Breast epithelium (tissue), 4 donors: Measurements from ENCODE around the gene COA8. TPM values are rescaled to one million over a fixed set of nuclear protein-coding genes. Genes with fewer than 3 reads are reported as not detected.

Source experiments
- DNase-seq, 2 donors: peaks; one replicate each; pipeline ENCODE4 v3.0.0-alpha.2; 2019; ENCODE audit warnings: low spot score in 2 of 2
- H3K27ac ChIP-seq, 2 donors: fragments of 200-600 bp; sonication (generic) in 1 of 2; one replicate each; pipeline ENCODE4 v1.5.1; 2016 to 2019; ENCODE audit warnings: mild to moderate bottlenecking in 1 of 2
- H3K27me3 ChIP-seq, 2 donors: fragments of 200-600 bp; sonication (generic) in 1 of 2; one replicate each; pipeline versions ENCODE4 v1.5.1 to v1.6.0; 2017 to 2019; ENCODE audit warnings: control low read depth in 1 of 2, mild to moderate bottlenecking in 1 of 2
- H3K36me3 ChIP-seq: fragments of 200-600 bp; one replicate; pipeline ENCODE4 v1.5.1; 2019
- H3K4me1 ChIP-seq, 2 donors: fragments of 200-600 bp; sonication (generic); one replicate each; pipeline ENCODE4 v1.5.1; 2016 to 2019; ENCODE audit warnings: control low read depth in 1 of 2
- H3K4me3 ChIP-seq, 3 donors: fragments of 200-600 bp; sonication (generic); 1 replicate in 2 of 3; 2 replicates in 1 of 3; pipeline ENCODE4 v1.5.1; 2016 to 2019; ENCODE audit warnings: mild to moderate bottlenecking in 3 of 3, moderate library complexity in 2 of 3
- H3K9me3 ChIP-seq, 2 donors: fragments of 200-600 bp; sonication (generic) in 1 of 2; one replicate each; pipeline ENCODE4 v1.5.1; 2016 to 2019; ENCODE audit warnings: control low read depth in 1 of 2
- CTCF ChIP-seq, 3 donors: fragments of 450-650 bp; IDR thresholded peaks; one replicate each; pipeline ENCODE4 v1.5.1; 2016 to 2017; ENCODE audit warnings: antibody characterized with exemption in 3 of 3, mild to moderate bottlenecking in 3 of 3, moderate library complexity in 3 of 3
- POLR2A ChIP-seq: fragments of 450-650 bp; IDR thresholded peaks from one replicate; pipeline ENCODE4 v1.6.1; 2016; ENCODE audit warnings: antibody characterized with exemption, mild to moderate bottlenecking, moderate library complexity
- POLR2AphosphoS5 ChIP-seq, 3 donors: sonication (generic); formaldehyde crosslinking; IDR thresholded peaks; one replicate each; pipeline ENCODE4 v1.6.1; 2017; ENCODE audit warnings: antibody characterized with exemption in 3 of 3
- intact Hi-C: fragments of 100-400 bp; cut with DNase I; formaldehyde crosslinking; loops from one replicate; pipeline ENCODE4 v1.15.1; 2023; ENCODE audit warnings: low total_unique reads
- total RNA-seq, 3 donors: library from RNA; depleted of rRNA; stranded (reverse); fragments of >200 nt; gene quantifications; one replicate each; pipeline ENCODE4 v1.1.0, GENCODE V29; 2016

COA8 gene
- total RNA-seq, 3 donors from 2014 or later, result 26.5 to 41.9 (median 27.2) TPM

GRCh38 chr14:103611215-103611614, 48.5 kb downstream of the COA8 start:
- H3K4me3 ChIP-seq, result no peak overlapping the region
- H3K4me1 ChIP-seq, result peaks cover 0 to 10% of the 10 kb centered on the region in 2 donors
- no peak for TF ChIP-seq CTCF (IDR thresholded peaks at IDR 0.05)
- peaks cover 7 to 8% of the 10 kb centered on the region in 2 donors for H3K9me3 ChIP-seq
- no peaks in the 10 kb centered on the region for H3K27me3 ChIP-seq
- no peak overlapping the region for H3K27ac ChIP-seq
- intact Hi-C loops, result no loop called here
- no peak for DNase-seq
- no peaks in the 10 kb centered on the region for H3K36me3 ChIP-seq

- Histone ChIP-seq H3K27ac (no peak overlapping the region), H3K36me3 (no peaks in the 10 kb centered on the region), H3K27me3 (no peaks in the 10 kb centered on the region), H3K4me3 (no peak overlapping the region), H3K4me1 (no peaks in the 10 kb centered on the region), H3K9me3 (peaks cover 7 to 8% of the 10 kb centered on the region in 2 donors)
- no peak for TF ChIP-seq POLR2A
- TF ChIP-seq CTCF (IDR thresholded peaks at IDR 0.05), result no peak
- TF ChIP-seq POLR2AphosphoS5 (IDR thresholded peaks at IDR 0.05), result no peak
- DNase-seq, result no peak
- intact Hi-C loops, result no loop called here
These were observed 50.8 kb downstream of the COA8 start for GRCh38 chr14:103613517-103613916.

GRCh38 chr14:103616635-103617300, 54.0 kb downstream of the COA8 start:
- Histone ChIP-seq H3K36me3 (no peaks in the 10 kb centered on the region), H3K4me3 (no peak overlapping the region), H3K9me3 (no peaks in the 10 kb centered on the region), H3K27ac (no peak overlapping the region), H3K4me1 (no peaks in the 10 kb centered on the region), H3K27me3 (no peaks in the 10 kb centered on the region)
- TF ChIP-seq CTCF (IDR thresholded peaks at IDR 0.05) (no peak), POLR2AphosphoS5 (IDR thresholded peaks at IDR 0.05) (no peak), POLR2A (no peak)
- intact Hi-C loops, result no loop called here
- DNase-seq, result no peak

GRCh38 chr14:103619057-103619456, 56.3 kb downstream of the COA8 start:
- H3K36me3 ChIP-seq, result no peaks in the 10 kb centered on the region
- no peak for DNase-seq
- H3K4me3 ChIP-seq, result no peak overlapping the region
- no peaks in the 10 kb centered on the region for H3K4me1 ChIP-seq
- TF ChIP-seq CTCF (IDR thresholded peaks at IDR 0.05) (no peak), POLR2AphosphoS5 (IDR thresholded peaks at IDR 0.05) (no peak)
- intact Hi-C loops, result no loop called here
- no peaks in the 10 kb centered on the region for H3K9me3 ChIP-seq
- H3K27me3 ChIP-seq, result no peaks in the 10 kb centered on the region
- H3K27ac ChIP-seq, result no peak overlapping the region

GRCh38 chr14:103621860-103622259, 59.1 kb downstream of the COA8 start:
- intact Hi-C loops, result no loop called here
- no peaks in the 10 kb centered on the region for H3K27me3 ChIP-seq
- H3K27ac ChIP-seq, result no peak overlapping the region
- no peak overlapping the region for H3K4me3 ChIP-seq
- H3K36me3 ChIP-seq, result no peaks in the 10 kb centered on the region
- TF ChIP-seq POLR2AphosphoS5 (IDR thresholded peaks at IDR 0.05), result no peak
- H3K9me3 ChIP-seq, result no peaks in the 10 kb centered on the region
- DNase-seq, result no peak
- H3K4me1 ChIP-seq, result peaks cover 5% of the 10 kb centered on the region in 2 donors

- no peak for DNase-seq
- Histone ChIP-seq H3K4me1 (peaks cover 5% of the 10 kb centered on the region in 2 donors), H3K9me3 (no peaks in the 10 kb centered on the region), H3K27ac (no peak overlapping the region), H3K4me3 (no peak overlapping the region), H3K36me3 (no peaks in the 10 kb centered on the region), H3K27me3 (no peaks in the 10 kb centered on the region)
- intact Hi-C loops, result no loop called here
- no peak for TF ChIP-seq POLR2A
- TF ChIP-seq POLR2AphosphoS5 (IDR thresholded peaks at IDR 0.05), result no peak
- TF ChIP-seq CTCF (IDR thresholded peaks at IDR 0.05), result no peak
These were observed 60.5 kb downstream of the COA8 start for GRCh38 chr14:103623308-103623707.
